Activated CD4-positive, alpha-beta T cell treated with anti-CD3 and anti-CD28 coated beads, Interleukin-2, amount 10 ng/mL, durations not matched to agents 24 days and 14 days (primary cell): ENCODE measurements around the gene EBI3. TPM values are rescaled to one million over a fixed set of nuclear protein-coding genes. Genes with fewer than 3 reads are reported as not detected.
"Not testable (repeated sequence)": the region's sequence is repeated elsewhere in the genome, so short reads cannot be mapped to it uniquely, and the experiment has no call there.

Source experiments
- DNase-seq: peaks from one replicate; pipeline ENCODE4 v3.0.0; 2022
- H3K27ac Mint-ChIP-seq: one replicate; pipeline ENCODE4 v1.8.0; 2022; ENCODE audit warnings: mild to moderate bottlenecking, mixed read lengths
- H3K27me3 Mint-ChIP-seq: one replicate; pipeline ENCODE4 v1.8.0; 2022; ENCODE audit warnings: mixed read lengths
- H3K36me3 Mint-ChIP-seq: one replicate; pipeline ENCODE4 v1.8.0; 2022; ENCODE audit warnings: low read depth, mild to moderate bottlenecking, mixed read lengths
- H3K4me1 Mint-ChIP-seq: one replicate; pipeline ENCODE4 v1.8.0; 2021; ENCODE audit warnings: mixed read lengths
- H3K4me3 Mint-ChIP-seq: one replicate; pipeline ENCODE4 v1.8.0; 2022; ENCODE audit warnings: mild to moderate bottlenecking, moderate library complexity, mixed read lengths
- H3K9me3 Mint-ChIP-seq: one replicate; pipeline ENCODE4 v1.8.0; 2021; ENCODE audit warnings: mixed read lengths
- intact Hi-C: fragments of 100-400 bp; cut with micrococcal nuclease; formaldehyde crosslinking; loops from one replicate; pipeline ENCODE4 v1.15.1; 2023
- total RNA-seq: library from RNA; stranded (reverse); gene quantifications from 2 replicates; pipeline ENCODE4 v1.2.3, GENCODE V29; 2022

The EBI3 gene
- total RNA-seq, 1 donor from 2014 or later, result 44.0 TPM

- no peak overlapping the region for H3K4me3 Mint-ChIP-seq
- H3K36me3 Mint-ChIP-seq, result peaks cover 51% of the 10 kb centered on the region
- H3K4me1 Mint-ChIP-seq, result peaks cover 13% of the 10 kb centered on the region
- peak; percentile 87 for DNase-seq
- H3K27ac Mint-ChIP-seq, result peak overlapping the region; percentile 4
- intact Hi-C loops, result loop anchor here (1.0 kb wide), 2 partner anchors 85 to 133 kb away; partner anchors contain the start of gene SH3GL1
- no peaks in the 10 kb centered on the region for H3K27me3 Mint-ChIP-seq
- H3K9me3 Mint-ChIP-seq, result no peaks in the 10 kb centered on the region
These were observed 38.0 kb downstream of the EBI3 start for GRCh38 chr19:4267101-4267900.

- DNase-seq, result no peak
- peaks cover 51% of the 10 kb centered on the region for H3K36me3 Mint-ChIP-seq
- intact Hi-C loops, result loop anchor here (1.0 kb wide), 2 partner anchors 84 to 132 kb away; partner anchors contain the start of gene SH3GL1
- H3K9me3 Mint-ChIP-seq, result no peaks in the 10 kb centered on the region
- H3K27ac Mint-ChIP-seq, result no peak overlapping the region
- no peaks in the 10 kb centered on the region for H3K27me3 Mint-ChIP-seq
- no peak overlapping the region for H3K4me3 Mint-ChIP-seq
- H3K4me1 Mint-ChIP-seq, result peaks cover 13% of the 10 kb centered on the region
These were observed 38.8 kb downstream of the EBI3 start for GRCh38 chr19:4267901-4268815.

GRCh38 chr19:4268816-4269430 is 39.6 kb downstream of the EBI3 start:
- H3K27me3 Mint-ChIP-seq, result no peaks in the 10 kb centered on the region
- H3K9me3 Mint-ChIP-seq, result no peaks in the 10 kb centered on the region
- no peak overlapping the region for H3K4me3 Mint-ChIP-seq
- H3K27ac Mint-ChIP-seq, result no peak overlapping the region
- H3K36me3 Mint-ChIP-seq, result peaks cover 47% of the 10 kb centered on the region
- intact Hi-C loops, result no loop called here
- DNase-seq, result no peak
- H3K4me1 Mint-ChIP-seq, result peaks cover 11% of the 10 kb centered on the region

- intact Hi-C loops, result no loop called here
- no peaks in the 10 kb centered on the region for H3K9me3 Mint-ChIP-seq
- H3K4me1 Mint-ChIP-seq, result no peaks in the 10 kb centered on the region
- H3K36me3 Mint-ChIP-seq, result peaks cover 23% of the 10 kb centered on the region
- H3K27ac Mint-ChIP-seq, result no peak overlapping the region
- DNase-seq, result no peak
- peaks cover 5% of the 10 kb centered on the region for H3K27me3 Mint-ChIP-seq
- no peak overlapping the region for H3K4me3 Mint-ChIP-seq
These were observed 43.6 kb downstream of the EBI3 start for GRCh38 chr19:4272894-4273293.

GRCh38 chr19:4274321-4274686 is 45.0 kb downstream of the EBI3 start:
- DNase-seq, H3K9me3 Mint-ChIP-seq, intact Hi-C loops, H3K4me1 Mint-ChIP-seq, H3K27ac Mint-ChIP-seq, H3K4me3 Mint-ChIP-seq: not testable (repeated sequence)
- Mint-ChIP-seq H3K36me3 (peaks cover 15% of the 10 kb centered on the region), H3K27me3 (peaks cover 13% of the 10 kb centered on the region)

- H3K27me3 Mint-ChIP-seq, result peaks cover 28% of the 10 kb centered on the region
- intact Hi-C loops, result no loop called here
- no peak overlapping the region for H3K4me3 Mint-ChIP-seq
These were observed 47.9 kb downstream of the EBI3 start for GRCh38 chr19:4277191-4277696.

GRCh38 chr19:4278010-4278409 is 48.7 kb downstream of the EBI3 start:
- Mint-ChIP-seq H3K27me3 (peaks cover 30% of the 10 kb centered on the region), H3K4me3 (no peak overlapping the region), H3K4me1 (peaks cover 2% of the 10 kb centered on the region), H3K36me3 (no peaks in the 10 kb centered on the region), H3K27ac (no peak overlapping the region), H3K9me3 (no peaks in the 10 kb centered on the region)
- DNase-seq, result no peak
- intact Hi-C loops, result no loop called here

More at GRCh38 chr19:4277191-4277696, 47.9 kb downstream of the EBI3 start:
- no peaks in the 10 kb centered on the region for H3K9me3 Mint-ChIP-seq
- no peak for DNase-seq
- peaks cover 2% of the 10 kb centered on the region for H3K4me1 Mint-ChIP-seq
- peaks cover 1% of the 10 kb centered on the region for H3K36me3 Mint-ChIP-seq
- H3K27ac Mint-ChIP-seq, result no peak overlapping the region

GRCh38 chr19:4278419-4279266 is 49.3 kb downstream of the EBI3 start, which contains the start of gene SHD:
Gene SHD, plus strand, starts transcription at chr19:4279266. Its CDS starts 798 bp downstream, at chr19:4280064.
- H3K4me3 Mint-ChIP-seq, result peak within 1 kb of the TSS; percentile 51
- peaks cover 2% of the 10 kb centered on the region for H3K4me1 Mint-ChIP-seq
- no peaks in the 10 kb centered on the region for H3K36me3 Mint-ChIP-seq
- H3K27me3 Mint-ChIP-seq, result peaks cover 30% of the 10 kb centered on the region
- no peak for DNase-seq
- H3K27ac Mint-ChIP-seq, result peak within 1 kb of the TSS; percentile 37
- H3K9me3 Mint-ChIP-seq, result no peaks in the 10 kb centered on the region
- intact Hi-C loops, result no loop called here

GRCh38 chr19:4279267-4279529 is 49.9 kb downstream of the EBI3 start:
- H3K36me3 Mint-ChIP-seq, result no peaks in the 10 kb centered on the region
- no peak overlapping the region for H3K27ac Mint-ChIP-seq
- intact Hi-C loops, result no loop called here
- peaks cover 30% of the 10 kb centered on the region for H3K27me3 Mint-ChIP-seq
- no peaks in the 10 kb centered on the region for H3K9me3 Mint-ChIP-seq
- no peak overlapping the region for H3K4me3 Mint-ChIP-seq
- H3K4me1 Mint-ChIP-seq, result peaks cover 2% of the 10 kb centered on the region
- no peak for DNase-seq

GRCh38 chr19:4279530-4280422 is 50.5 kb downstream of the EBI3 start:
- H3K27me3 Mint-ChIP-seq, result peaks cover 30% of the 10 kb centered on the region
- no peaks in the 10 kb centered on the region for H3K36me3 Mint-ChIP-seq

GRCh38 chr19:4284176-4284958 is 55.0 kb downstream of the EBI3 start:
- Mint-ChIP-seq H3K36me3 (no peaks in the 10 kb centered on the region), H3K4me1 (peaks cover 2% of the 10 kb centered on the region), H3K27ac (no peak overlapping the region), H3K9me3 (no peaks in the 10 kb centered on the region), H3K27me3 (peaks cover 17% of the 10 kb centered on the region), H3K4me3 (no peak overlapping the region)
- no peak for DNase-seq
- intact Hi-C loops, result no loop called here

More at GRCh38 chr19:4279530-4280422, 50.5 kb downstream of the EBI3 start:
- intact Hi-C loops, result no loop called here
- Mint-ChIP-seq H3K9me3 (no peaks in the 10 kb centered on the region), H3K27ac (peak overlapping the region; percentile 37), H3K4me1 (peaks cover 2% of the 10 kb centered on the region), H3K4me3 (peak overlapping the region; percentile 51)
- DNase-seq, result no peak

- Mint-ChIP-seq H3K4me3 (no peak overlapping the region), H3K27ac (no peak overlapping the region), H3K27me3 (peaks cover 13% of the 10 kb centered on the region), H3K9me3 (no peaks in the 10 kb centered on the region), H3K4me1 (no peaks in the 10 kb centered on the region), H3K36me3 (no peaks in the 10 kb centered on the region)
- intact Hi-C loops, result no loop called here
- no peak for DNase-seq
These were observed 55.7 kb downstream of the EBI3 start for GRCh38 chr19:4284974-4285373.
